Measurements from ENCODE around the gene B4GALT2. TPM values are rescaled to one million over a fixed set of nuclear protein-coding genes. Genes with fewer than 3 reads are reported as not detected.
A peak's percentile ranks its signal among the peaks of the same experiment; 100 is the strongest.

Gene B4GALT2
- total RNA-seq, 1 experiment from 2014 or later = 31.5 TPM

- Mint-ChIP-seq H3K9me3 (ENCODE audit: unreplicated experiment) (no peaks in the 10 kb centered on the region), H3K36me3 (ENCODE audit: insufficient read depth, unreplicated experiment) (peaks cover 29% of the 10 kb centered on the region), H3K4me3 (ENCODE audit: unreplicated experiment) (peak overlapping the region; percentile 94), H3K27me3 (ENCODE audit: insufficient read depth, unreplicated experiment) (no peaks in the 10 kb centered on the region), H3K27ac (ENCODE audit: unreplicated experiment) (peak overlapping the region; percentile 91), H3K4me1 (ENCODE audit: low read depth, unreplicated experiment) (peaks cover 23% of the 10 kb centered on the region)
- Histone ChIP-seq H3K9me3 (no peaks in the 10 kb centered on the region), H3K4me1 (peaks cover 7% of the 10 kb centered on the region; the same call in 1 of the 2 replicates), H3K36me3 (ENCODE audit: control insufficient read depth, insufficient read depth, low read length) (no peaks in the 10 kb centered on the region; the same call in 1 of the 2 replicates), H3K4me3 (ENCODE audit: low read depth, low read length) (peak overlapping the region; percentile 57), H3K27me3 (replicated peaks; ENCODE audit: control insufficient read depth, insufficient read depth, low read length) (no peaks in the 10 kb centered on the region)
- BruUV-seq (replicated peaks) = no TSS peak
- POLR2A ChIA-PET = no interaction called here
- CTCF ChIA-PET = no interaction called here
- no peak for TF ChIP-seq CTCF (IDR thresholded peaks at IDR 0.05; ENCODE audit: insufficient read depth in 1 of 2, low read depth in 1 of 2, low read length in 1 of 2, severe bottlenecking in 1 of 2, unreplicated experiment in 1 of 2)
- intact Hi-C loops (cut with micrococcal nuclease; ENCODE audit: unreplicated experiment) = loop anchor here (2.0 kb wide), 2 partner anchors 16 to 228 kb away; partner anchors contain the start of gene ATP6V0B
- no peak for DNase-seq
Observed at GRCh38 chr1:43991200-43991475, 12.1 kb downstream of the B4GALT2 start.

- H3K27me3 ChIP-seq (replicated peaks; ENCODE audit: control insufficient read depth, insufficient read depth, low read length) = no peaks in the 10 kb centered on the region
- BruUV-seq (replicated peaks) = no TSS peak
- H3K9me3 ChIP-seq = no peaks in the 10 kb centered on the region
- CTCF ChIA-PET = interaction anchor here (0.6 to 1.8 kb wide), 3 partner anchors 14 to 45 kb away, joined by 3 to 8 read pairs (median 3); no protein-coding TSS in a partner anchor
- H3K4me3 Mint-ChIP-seq (ENCODE audit: unreplicated experiment) = peak within 1 kb of the TSS; percentile 94
- H3K36me3 Mint-ChIP-seq (ENCODE audit: insufficient read depth, unreplicated experiment) = peaks cover 29% of the 10 kb centered on the region
- no peaks in the 10 kb centered on the region for H3K27me3 Mint-ChIP-seq (ENCODE audit: insufficient read depth, unreplicated experiment)
- no peaks in the 10 kb centered on the region for H3K36me3 ChIP-seq (ENCODE audit: control insufficient read depth, insufficient read depth, low read length)
- H3K4me1 ChIP-seq = peaks cover 6% of the 10 kb centered on the region; the same call in 1 of the 2 replicates
- H3K9me3 Mint-ChIP-seq (ENCODE audit: unreplicated experiment) = no peaks in the 10 kb centered on the region
- peaks cover 18% of the 10 kb centered on the region for H3K4me1 Mint-ChIP-seq (ENCODE audit: low read depth, unreplicated experiment)
- H3K27ac Mint-ChIP-seq (ENCODE audit: unreplicated experiment) = peak within 1 kb of the TSS; percentile 91
- no peak for TF ChIP-seq CTCF (IDR thresholded peaks at IDR 0.05; ENCODE audit: insufficient read depth in 1 of 2, low read depth in 1 of 2, low read length in 1 of 2, severe bottlenecking in 1 of 2, unreplicated experiment in 1 of 2)
- H3K4me3 ChIP-seq (ENCODE audit: low read depth, low read length) = peak within 1 kb of the TSS; percentile 57
- DNase-seq = peak; percentile 84
- POLR2A ChIA-PET = no interaction called here
- intact Hi-C loops (cut with micrococcal nuclease; ENCODE audit: unreplicated experiment) = loop anchor here (2.0 kb wide), 2 partner anchors 17 to 229 kb away; partner anchors contain the start of gene ATP6V0B
Observed at GRCh38 chr1:43991476-43992231, 12.6 kb downstream of the B4GALT2 start, which contains the start of gene CCDC24. TSS of gene CCDC24 (plus strand) at chr1:43991599. CDS start at chr1:43991879, 280 bp downstream.

- Histone ChIP-seq H3K36me3 (ENCODE audit: control insufficient read depth, insufficient read depth, low read length) (no peaks in the 10 kb centered on the region), H3K4me1 (peaks cover 6% of the 10 kb centered on the region; the same call in 1 of the 2 replicates), H3K4me3 (ENCODE audit: low read depth, low read length) (peak overlapping the region; percentile 57), H3K9me3 (no peaks in the 10 kb centered on the region), H3K27me3 (replicated peaks; ENCODE audit: control insufficient read depth, insufficient read depth, low read length) (no peaks in the 10 kb centered on the region)
- no peak for TF ChIP-seq CTCF (IDR thresholded peaks at IDR 0.05; ENCODE audit: insufficient read depth in 1 of 2, low read depth in 1 of 2, low read length in 1 of 2, severe bottlenecking in 1 of 2, unreplicated experiment in 1 of 2)
- H3K4me3 Mint-ChIP-seq (ENCODE audit: unreplicated experiment) = peak overlapping the region; percentile 94
- no peaks in the 10 kb centered on the region for H3K9me3 Mint-ChIP-seq (ENCODE audit: unreplicated experiment)
- no peaks in the 10 kb centered on the region for H3K27me3 Mint-ChIP-seq (ENCODE audit: insufficient read depth, unreplicated experiment)
- H3K27ac Mint-ChIP-seq (ENCODE audit: unreplicated experiment) = peak overlapping the region; percentile 91
- ChIA-PET POLR2A (no interaction called here), CTCF (interaction anchor here (0.6 to 1.8 kb wide), 6 partner anchors 15 to 63 kb away, joined by 3 to 8 read pairs (median 3); no protein-coding TSS in a partner anchor)
- H3K36me3 Mint-ChIP-seq (ENCODE audit: insufficient read depth, unreplicated experiment) = peaks cover 27% of the 10 kb centered on the region
- intact Hi-C loops (cut with micrococcal nuclease; ENCODE audit: unreplicated experiment) = no loop called here
- H3K4me1 Mint-ChIP-seq (ENCODE audit: low read depth, unreplicated experiment) = peaks cover 11% of the 10 kb centered on the region
- no peak for DNase-seq
- BruUV-seq (replicated peaks) = no TSS peak
Observed at GRCh38 chr1:43992232-43992995, 13.4 kb downstream of the B4GALT2 start.

All from Caco-2 (cell line).